Measurements from ENCODE around the gene URI1.

- TF ChIP-seq CTCF (IDR thresholded peaks at IDR 0.05), result no peak
- no peak for TF ChIP-seq POLR2A (IDR thresholded peaks at IDR 0.05)
These were observed 119.4 kb downstream of the URI1 start for GRCh38 chr19:30061223-30062064.
